K562 (cell line): ENCODE measurements around the gene AIF1. TPM values are rescaled to one million over a fixed set of nuclear protein-coding genes. Genes with fewer than 3 reads are reported as not detected.

Source experiments
- AFF4 ChIP-seq: sonication (generic); formaldehyde crosslinking; IDR thresholded peaks from 2 replicates; pipeline ENCODE4 v1.8.0; 2023; ENCODE audit warnings: mild to moderate bottlenecking, missing genetic modification reagents
- CXXC5 ChIP-seq: fragments of 250-450 bp; sonication (Bioruptor Pico); IDR thresholded peaks from 2 replicates; pipeline ENCODE4 v1.8.0; 2022; ENCODE audit warnings: inconsistent platforms, mild to moderate bottlenecking, moderate library complexity
- FOXM1 ChIP-seq, 2 experiments: fragments of 450-650 bp in 1 of 2; sonication (generic) in 1 of 2; formaldehyde crosslinking in 1 of 2; IDR thresholded peaks; 2 replicates each; pipeline versions ENCODE4 v1.6.1 to v1.9.0; 2017 to 2022; ENCODE audit warnings: low read depth in 2 of 2, mild to moderate bottlenecking in 2 of 2, missing genetic modification reagents in 1 of 2, moderate library complexity in 1 of 2
- POLR2AphosphoS5 ChIP-seq: IDR thresholded peaks from 2 replicates; pipeline ENCODE4 v1.6.1; 2011; ENCODE audit warnings: mild to moderate bottlenecking, low read depth, low read length, moderate library complexity; ENCODE audit not compliant: control insufficient read depth, insufficient read depth
- SPI1 ChIP-seq: IDR thresholded peaks from 2 replicates; pipeline ENCODE4 v1.6.1; 2011; ENCODE audit warnings: low read depth, low read length, control low read depth, borderline replicate concordance
- SUPT5H ChIP-seq: fragments of 450-650 bp; IDR thresholded peaks from 2 replicates; pipeline ENCODE4 v1.6.1; 2016
- ZNF224 ChIP-seq: sonication (generic); formaldehyde crosslinking; IDR thresholded peaks from 2 replicates; pipeline ENCODE4 v1.8.0; 2022; ENCODE audit warnings: mild to moderate bottlenecking, missing genetic modification reagents
- ZNF24 ChIP-seq: fragments of 450-650 bp; IDR thresholded peaks from 2 replicates; pipeline ENCODE4 v1.6.1; 2016
- polyA plus RNA-seq, 8 experiments: library from polyadenylated mRNA; depleted of rRNA in 4 of 8; stranded (reverse) in 5 of 8; unstranded in 3 of 8; fragments of >200 nt; fragmentation: Nextera tagmentation in 2 of 8; fragmentation: Illumina TruSeq in 1 of 8; extraction: Ambion mirVana in 2 of 8; extraction: Trizol in 1 of 8; gene quantifications; 2 replicates each; pipeline versions ENCODE4 v1.2.1 to v1.2.3, GENCODE V29; 2011 to 2014; ENCODE audit warnings: inconsistent platforms in 1 of 8, missing spikeins in 1 of 8
- total RNA-seq, 7 experiments: library from RNA; depleted of rRNA in 6 of 7; stranded (reverse); fragments of >200 nt in 6 of 7; fragmentation: Illumina TruSeq in 2 of 7; extraction: Trizol in 2 of 7; gene quantifications; 2 replicates each; pipeline versions ENCODE4 v1.2.1 to v1.2.3, GENCODE V29; 2011 to 2021; ENCODE audit warnings: low replicate concordance in 1 of 7

AIF1 gene
- total and polyA plus RNA-seq, 9 of the 15 experiments (the other 6 are each of a cell fraction or from before 2014, with no cell fraction given), result 9.4 to 33.4 (median 19.4) TPM

GRCh38 chr6:31630177-31630934, 15.3 kb downstream of the AIF1 start (continued):
- TF ChIP-seq AFF4 (CRISPR knock-in tag) (no peak), FOXM1 (IDR thresholded peaks at IDR 0.05; ENCODE audit: low read depth) (no peak), FOXM1 (CRISPR knock-in tag; IDR thresholded peaks at IDR 0.05; ENCODE audit: low read depth) (no peak), CXXC5 (CRISPR knock-in tag) (0 out of 2 replicates have a peak, but pooled peaks have one; percentile 8), ZNF24 (peak; percentile 78), ZNF224 (CRISPR knock-in tag) (peak; percentile 33; the same call in 1 of the 2 replicates), SUPT5H (peak; percentile 54), POLR2AphosphoS5 (peak; percentile 35; the same call in 1 of the 2 replicates), SPI1 (no peak)
